Activated CD8-positive, alpha-beta memory T cell treated with anti-CD3 and anti-CD28 coated beads for 4 hours (primary cell): ENCODE results near the gene IDS.
"Not testable (repeated sequence)": the region's sequence is repeated elsewhere in the genome, so short reads cannot be mapped to it uniquely, and the experiment has no call there.

ENCODE experiments used
- DNase-seq, 2 donors: peaks; one replicate each; pipeline ENCODE4 v3.0.0-alpha.2; 2020; ENCODE audit warnings: low read depth in 2 of 2

Gene IDS

DNA sequence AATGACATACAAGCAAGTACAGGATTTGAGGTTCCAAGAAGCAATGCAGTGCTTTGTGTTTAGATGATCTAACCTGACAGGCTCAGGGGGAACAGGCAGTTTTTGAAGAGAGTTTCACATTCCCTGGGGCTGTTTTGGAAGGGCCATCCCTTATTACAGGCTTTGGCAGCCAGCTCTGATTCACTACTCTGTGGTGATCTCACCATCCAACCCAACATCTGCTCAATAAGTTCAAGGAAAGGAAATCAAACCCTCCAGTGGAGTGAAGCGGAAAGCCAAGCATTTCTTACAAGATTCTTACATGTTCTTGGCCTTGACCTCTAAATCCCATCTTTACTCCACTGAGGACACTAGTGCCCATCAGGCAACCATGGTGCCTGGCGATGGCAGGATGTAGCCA, 7.5 kb downstream of the IDS start:
- DNase-seq, result no peak

DNA sequence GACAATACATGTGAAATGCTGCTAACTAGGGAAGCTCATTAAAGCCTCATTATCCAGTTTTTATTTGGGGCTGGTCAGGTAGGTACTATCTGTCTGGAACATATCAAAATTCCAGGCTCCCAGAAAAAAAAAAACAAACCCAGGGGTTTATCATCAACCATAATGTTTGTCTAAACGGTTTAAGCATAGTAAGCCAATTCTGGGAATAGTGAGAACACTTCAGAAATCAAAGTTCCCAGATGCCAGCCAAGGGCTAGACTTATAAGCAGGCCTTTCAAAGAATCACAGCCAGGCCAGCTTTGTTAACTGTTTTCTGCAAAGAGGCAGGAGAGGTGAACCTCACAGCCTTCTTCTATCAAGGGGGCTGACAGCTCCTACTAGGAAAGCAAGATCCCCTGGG, 8.1 kb downstream of the IDS start:
- no peak for DNase-seq

DNA sequence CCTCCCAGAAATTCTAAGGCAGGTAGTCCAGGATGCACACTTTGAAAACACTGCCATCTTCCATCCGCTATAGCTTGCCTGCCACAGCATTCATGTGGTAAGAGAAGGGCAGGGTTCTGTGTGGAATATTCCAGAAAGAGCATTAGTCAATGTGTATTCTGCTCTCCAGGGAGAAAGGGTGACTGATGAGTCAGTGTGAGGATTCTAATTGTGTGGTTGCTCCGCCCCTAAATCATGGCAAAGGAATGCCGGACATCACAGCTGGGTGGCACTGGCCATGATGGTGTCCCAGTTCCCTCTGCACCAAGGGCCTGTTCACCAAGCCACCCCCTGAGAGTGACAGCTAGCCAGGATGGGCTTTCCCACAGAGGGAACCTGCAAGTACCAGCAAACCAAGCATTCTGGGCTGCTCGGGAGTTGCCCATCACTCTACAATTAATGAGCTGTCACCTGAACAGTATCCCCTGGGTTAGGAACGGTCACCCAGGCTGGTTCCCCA, 9.5 kb downstream of the IDS start:
- DNase-seq, result no peak

DNA sequence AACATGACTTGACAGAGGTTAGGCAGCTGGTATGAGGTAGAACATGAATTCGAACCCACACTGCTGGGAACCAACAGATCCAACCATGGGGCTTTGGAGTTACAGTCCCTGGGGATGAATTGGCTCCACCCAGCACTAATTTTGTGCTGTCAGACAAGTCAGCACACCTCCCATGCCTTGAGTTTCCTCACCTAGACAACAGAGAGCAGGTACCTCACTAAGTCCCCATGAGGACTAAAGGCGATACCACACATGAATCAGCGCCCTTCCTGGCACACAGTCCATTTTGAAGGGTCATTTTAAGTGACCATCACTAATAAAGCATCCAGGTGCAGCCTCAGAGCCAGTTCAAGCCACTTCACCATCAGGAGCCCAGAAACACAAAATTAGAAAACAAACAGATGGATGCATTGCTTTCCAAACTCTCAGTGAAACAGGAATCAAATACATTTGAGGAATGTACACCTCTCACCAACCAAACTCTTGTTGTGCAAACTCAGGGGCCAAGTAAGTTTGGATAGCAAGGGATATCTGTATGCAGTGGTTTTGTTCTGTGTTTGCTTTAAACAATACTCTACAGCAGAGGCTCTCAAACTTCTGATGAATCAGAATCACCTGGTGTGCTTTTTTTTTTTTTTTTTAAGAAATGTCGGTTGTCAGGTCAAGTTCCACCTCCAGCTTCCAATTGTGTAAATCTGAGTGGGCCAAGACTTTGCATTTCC, 10.1 kb downstream of the IDS start:
- DNase-seq, result no peak

DNA sequence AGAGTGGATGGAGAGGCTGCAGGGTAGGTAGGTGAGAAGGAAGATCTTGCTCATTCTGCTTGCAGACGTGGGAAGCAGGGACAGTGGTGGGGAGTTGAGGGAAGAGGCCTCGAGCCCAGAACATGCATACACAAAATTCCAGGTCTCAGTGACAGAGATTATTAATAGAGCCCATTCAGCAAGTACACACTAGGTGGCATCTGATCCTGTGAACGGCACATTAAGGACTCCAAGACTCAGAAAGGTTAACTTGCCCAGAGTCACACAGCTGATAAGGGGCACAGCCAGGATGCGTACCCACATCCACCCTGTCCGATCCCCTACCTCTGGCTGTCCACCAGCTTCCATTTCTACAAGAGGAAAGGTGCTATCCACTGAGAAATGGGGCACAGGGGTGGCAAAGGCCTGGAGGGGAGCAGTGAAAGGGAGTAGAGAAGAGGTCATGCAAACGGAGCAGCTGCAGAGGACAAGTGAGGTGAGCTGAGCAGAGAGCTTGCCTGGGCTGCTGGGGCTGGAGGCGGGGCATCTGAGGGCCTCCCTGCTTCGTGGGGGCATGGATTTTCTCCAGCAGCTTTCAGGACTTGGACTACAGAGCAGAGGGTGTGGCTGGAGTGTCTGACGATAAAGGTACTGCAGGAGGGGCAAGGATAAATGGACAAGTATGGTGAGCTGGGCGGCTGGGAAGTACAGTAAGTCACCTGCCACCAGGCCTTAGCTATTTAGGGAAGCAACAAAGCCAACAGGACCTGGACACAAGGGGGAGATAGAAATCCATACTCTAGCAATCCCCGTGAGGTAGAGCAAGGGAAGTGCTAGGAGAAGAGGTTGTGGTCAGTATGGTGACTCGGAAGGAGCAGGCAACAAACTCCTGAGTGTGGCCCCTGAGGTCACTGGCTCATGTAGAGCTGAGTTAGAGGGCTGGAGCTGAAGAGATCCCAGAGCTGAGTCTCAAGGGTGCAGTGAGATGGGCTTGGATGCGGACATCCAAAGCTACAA, 11.2 kb downstream of the IDS start:
- DNase-seq, result no peak

DNA sequence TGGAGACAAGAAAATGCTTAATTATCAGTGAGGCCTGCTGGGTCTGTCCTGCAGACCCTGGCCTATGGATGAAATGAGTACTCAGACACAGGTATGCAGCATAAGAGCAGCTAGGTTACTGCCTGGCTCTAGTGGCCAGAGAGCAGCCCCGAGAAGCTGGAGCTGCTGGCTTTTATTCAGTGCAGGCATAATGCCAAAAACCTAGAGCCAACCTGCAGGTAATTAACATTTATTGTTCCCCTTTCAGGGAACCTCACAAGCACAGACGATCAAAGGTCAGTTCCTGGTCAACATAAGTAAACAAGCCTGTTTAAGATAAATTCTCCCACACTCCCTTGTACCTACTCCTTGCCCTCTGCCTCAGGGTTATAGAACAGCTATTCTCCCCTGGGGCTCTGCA, 13.3 kb downstream of the IDS start:
- DNase-seq, result no peak

DNA sequence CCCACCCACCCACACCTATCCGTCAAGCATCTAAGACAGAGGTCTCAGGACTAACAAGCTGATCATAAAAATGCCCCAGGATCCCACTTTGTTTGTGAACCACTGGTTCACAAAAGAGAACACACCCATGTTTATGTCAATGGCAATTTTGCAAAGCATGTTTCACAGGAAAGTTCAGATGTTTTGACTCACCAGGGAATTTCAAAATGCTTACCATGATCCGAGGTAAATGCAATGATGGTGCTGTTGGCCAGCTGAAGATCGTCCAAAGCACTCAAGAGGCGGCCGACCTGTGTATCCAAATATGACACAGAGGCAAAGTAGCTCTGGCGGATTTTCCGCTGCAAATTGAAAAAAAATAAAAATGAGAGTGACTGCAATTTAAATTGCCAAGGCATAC, 15.0 kb downstream of the IDS start:
- DNase-seq, result no peak

DNA sequence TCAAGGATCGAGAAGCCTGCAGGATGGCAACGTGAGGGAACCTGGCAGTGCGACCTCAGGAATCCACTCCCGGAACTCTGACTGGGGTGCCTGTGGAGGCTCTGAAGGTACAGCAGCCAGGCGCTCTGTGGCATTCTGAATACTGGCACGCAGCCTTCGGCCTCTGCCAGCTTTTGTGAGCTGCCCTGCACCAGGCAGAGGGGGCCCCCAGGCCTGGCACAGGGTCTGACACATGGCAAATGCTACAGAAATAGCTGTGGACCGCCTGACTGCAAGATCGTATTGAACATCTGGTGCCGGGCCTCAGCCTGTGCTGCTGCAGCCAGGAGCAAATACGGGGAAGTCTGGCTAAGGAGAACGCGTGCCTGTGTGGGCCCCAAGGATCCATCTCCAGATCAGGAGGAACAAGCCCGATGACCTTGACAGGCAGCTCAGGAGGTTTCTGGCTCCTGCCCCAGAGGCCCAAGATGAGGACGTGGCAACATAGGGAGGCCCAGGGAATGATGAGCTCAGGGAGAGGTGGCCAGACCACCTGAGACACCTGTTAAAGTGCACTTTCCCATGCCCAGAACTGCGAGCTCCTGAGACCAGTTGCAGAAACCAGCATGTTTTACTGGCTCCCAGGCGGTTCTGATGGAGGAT, 16.6 kb downstream of the IDS start:
- DNase-seq, result not testable (repeated sequence)

DNA sequence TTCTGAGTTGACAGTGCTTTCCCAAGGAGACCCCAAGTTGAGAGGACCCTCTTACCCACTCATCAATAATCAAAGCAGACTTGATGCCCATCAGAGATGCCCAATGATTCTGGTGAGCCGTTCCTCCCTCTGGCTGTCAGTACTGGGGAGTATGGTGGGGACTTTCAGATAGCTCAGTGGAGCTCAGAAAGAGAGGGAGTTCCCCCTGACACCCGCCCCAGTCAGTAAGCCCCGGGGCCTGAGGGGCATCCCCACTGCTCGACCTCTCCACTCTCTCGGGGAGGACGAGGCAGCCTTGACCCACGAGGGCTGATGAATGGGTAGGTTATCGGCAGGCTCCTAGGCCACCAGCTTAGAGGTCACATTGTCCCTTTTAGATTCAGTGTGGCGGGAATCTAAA, 17.1 kb downstream of the IDS start:
- DNase-seq, result not testable (repeated sequence)

DNA sequence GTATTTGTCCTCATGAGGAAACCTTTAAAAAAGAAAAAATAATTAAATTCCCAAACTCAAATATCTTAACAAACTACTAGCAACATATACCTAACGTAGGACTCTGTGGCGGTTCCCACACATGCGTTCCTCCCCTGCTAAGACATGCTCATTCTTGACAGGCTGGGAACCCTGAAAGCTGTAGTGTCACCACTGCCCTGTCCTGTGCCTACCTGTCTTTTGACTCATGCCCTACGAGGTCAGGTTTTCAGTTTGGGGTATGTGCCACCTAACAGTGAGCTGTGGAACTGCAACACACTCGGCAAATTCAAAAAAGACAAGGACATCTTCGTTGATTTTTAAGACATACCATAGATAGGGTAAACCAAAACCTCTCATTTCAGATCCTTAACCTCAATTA, 17.8 kb downstream of the IDS start:
- DNase-seq, result no peak

DNA sequence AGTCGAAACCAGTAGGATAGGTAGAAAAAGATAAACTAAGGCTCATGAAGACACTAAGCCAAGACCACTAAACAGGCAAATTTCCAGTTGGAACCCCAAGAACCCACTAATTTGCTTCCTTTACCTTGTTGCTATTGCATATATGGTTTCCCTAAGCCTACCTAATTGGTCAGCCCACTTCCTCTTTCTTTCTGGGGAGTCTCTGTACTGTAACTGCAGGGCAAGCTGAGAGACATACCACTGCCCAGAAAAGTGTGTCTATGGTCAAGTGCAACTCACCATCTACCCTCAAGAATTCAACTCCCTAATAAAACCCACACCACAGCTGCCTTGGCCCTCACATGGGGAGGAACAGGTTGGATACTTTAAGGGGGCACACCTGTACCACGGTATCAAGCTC, 28.6 kb downstream of the IDS start:
- DNase-seq, result no peak

DNA sequence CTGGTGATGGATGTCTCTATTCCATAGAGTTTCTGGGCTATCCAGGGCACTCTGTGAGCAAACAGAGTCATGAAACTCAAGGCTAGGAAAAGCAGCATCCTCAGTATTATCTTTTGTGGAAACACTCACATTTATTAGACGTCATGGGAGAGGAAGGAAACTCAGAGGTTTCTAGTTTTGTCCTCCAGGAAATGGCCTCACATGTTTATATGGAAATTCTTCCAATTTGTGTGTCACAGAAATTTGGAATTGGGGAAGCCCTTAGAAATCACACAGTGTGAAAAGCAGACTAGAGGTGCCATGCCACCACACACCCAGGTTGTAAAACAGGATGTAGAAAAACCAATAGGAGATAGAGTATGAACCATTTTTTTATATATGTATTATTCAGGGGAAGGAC, 31.1 kb downstream of the IDS start:
- DNase-seq, result no peak

DNA sequence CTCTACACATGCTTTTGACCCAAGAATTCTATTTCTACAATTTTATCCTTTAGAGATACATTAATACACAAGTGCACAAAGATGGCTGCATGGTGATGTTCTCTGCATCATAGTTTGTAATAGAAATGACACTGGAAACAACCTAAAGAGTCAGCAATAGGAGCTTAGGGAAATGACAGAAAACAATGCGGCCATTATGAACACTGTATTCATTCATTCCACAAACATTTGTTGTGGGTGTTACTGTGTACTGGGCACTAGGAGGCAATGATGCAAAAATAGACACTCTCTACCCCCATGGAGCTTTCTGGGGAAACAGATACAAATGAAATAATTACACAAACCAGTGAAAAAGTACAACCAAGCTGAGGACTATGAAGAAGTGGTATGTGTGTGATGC, 32.0 kb downstream of the IDS start:
- no peak for DNase-seq

DNA sequence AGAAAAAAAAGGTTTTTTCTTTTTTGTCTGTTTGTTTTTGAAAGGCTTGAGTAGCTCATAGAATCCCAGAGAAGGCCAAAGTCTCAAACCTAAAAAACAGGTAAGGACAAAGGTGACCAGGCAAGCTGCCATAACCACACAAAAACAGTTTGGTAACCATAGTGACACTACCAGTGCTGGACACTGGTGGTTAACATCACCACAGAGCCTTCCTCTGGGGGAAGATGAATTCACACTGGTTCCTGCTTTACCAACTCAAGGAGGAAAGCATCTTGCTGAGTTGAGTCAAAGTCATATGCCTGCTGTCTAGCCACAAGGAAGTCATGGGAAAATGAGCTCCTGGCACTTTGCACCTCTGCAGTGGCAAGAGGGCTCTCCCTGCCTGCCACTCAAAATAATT, 32.5 kb downstream of the IDS start:
- DNase-seq, result no peak

DNA sequence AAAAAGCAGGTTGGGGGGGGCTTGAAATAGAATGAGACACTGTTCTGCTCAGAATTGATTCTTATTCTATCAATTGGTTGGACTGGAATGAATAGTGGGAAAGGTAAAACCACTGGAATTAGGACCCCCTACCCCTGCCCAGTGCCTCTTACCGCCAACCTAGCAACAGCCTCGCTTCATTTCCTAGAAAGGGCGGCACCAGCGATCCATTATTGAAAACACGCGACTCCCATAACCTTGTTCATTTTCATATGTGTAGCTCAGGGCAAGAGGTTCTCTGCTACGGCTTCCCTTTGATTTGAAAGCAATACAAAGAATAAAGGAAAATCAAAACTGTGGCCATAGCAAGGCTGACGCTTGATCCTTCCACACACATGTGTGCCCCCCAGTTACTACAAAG, 33.7 kb downstream of the IDS start:
- no peak for DNase-seq

DNA sequence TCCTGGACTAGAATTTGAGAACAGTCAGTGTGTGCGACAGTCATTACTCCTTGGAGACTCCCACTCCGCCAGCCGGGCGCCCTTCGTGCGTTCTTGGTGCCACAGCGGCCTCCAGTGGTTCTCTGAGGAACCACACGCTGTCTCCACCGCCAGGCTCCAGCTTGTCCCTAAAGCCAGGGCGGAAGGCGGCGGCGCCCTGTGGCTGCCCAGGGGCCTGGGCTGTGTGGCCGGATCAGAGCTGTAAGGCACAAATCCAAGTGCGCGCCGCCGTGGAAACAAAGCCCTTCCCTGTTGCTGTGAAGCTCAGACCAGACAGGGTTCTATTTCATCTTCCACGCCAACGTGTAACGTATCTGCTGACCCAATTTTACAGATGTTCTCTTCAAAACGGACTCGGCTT, 34.2 kb downstream of the IDS start:
- DNase-seq, result peak; percentile 4 to 6

DNA sequence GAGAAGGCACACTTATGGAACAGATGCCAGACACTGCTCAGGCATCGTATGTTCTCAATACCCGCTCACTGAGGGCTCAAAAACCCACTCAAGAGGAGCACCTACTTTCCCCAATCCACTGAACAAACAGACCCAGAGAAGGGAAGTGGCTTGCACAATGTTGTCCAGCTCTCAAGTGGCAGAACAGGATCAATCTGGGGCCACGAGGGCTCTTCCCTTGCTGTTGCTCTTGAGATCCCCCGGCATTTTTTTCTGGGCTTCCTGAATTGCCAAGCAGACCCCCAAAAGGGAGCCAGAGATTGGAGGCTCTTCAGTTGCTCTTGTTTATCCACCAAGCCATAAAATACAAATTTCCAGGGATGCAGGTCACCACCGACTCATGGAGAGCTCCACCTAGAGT, 35.7 kb downstream of the IDS start:
- DNase-seq, result no peak

DNA sequence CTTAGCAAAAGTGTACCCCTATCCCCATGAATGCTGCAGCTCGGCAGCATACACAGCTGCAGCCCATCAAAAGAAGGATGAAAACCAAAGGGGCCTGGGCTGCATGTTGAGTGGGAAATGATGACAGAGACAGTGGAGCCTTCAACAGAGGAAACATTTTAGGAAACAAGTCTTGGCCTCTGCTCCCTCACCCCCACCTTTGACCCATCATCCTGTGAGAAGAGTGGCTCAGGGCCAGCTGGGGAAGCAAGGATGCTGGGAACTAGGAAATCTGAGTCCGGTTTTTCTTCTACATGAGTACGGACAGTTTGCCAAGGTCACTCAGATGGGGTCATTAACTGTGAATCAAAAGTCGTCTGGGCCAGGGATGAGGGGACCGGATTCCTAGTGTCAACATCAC, 37.2 kb downstream of the IDS start:
- DNase-seq, result no peak

DNA sequence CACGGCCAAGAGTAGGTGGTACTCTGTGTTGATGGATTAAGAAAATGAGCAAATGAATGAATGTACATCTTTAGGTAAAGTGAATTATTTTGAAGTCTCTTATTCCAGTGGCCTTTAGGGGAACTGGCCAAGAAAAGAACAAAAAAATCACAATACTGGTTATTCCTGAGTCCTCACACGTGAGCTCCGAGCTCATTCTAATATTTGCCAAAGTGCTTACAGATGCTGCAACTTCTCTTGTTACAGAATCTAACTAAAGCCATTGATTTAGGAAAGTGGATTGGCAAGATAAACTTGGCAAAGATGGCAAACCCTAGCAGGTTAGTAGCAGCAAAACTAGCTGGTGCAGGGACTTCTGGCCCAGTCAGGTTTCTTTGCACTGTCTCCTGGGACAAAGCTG, 37.6 kb downstream of the IDS start:
- no peak for DNase-seq

DNA sequence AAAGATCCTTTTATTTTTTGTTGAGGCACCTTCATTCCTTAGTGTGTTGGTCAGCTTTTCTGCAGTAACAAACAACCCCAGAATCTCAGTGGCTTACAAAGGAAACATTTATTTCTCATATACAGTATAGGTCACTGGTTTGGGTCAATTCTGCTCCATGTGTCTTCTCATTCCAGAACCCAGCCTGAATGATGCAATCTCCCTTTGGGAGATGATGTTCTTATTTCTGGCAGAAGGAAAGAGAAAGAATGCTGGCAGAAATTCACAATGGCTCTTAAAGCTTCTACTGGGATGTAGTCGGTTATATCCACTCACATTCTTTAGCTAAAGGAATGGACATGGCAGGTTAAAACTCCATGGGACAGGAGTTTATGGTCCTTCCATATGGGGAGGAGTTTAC, 42.3 kb downstream of the IDS start:
- DNase-seq, result no peak

DNA sequence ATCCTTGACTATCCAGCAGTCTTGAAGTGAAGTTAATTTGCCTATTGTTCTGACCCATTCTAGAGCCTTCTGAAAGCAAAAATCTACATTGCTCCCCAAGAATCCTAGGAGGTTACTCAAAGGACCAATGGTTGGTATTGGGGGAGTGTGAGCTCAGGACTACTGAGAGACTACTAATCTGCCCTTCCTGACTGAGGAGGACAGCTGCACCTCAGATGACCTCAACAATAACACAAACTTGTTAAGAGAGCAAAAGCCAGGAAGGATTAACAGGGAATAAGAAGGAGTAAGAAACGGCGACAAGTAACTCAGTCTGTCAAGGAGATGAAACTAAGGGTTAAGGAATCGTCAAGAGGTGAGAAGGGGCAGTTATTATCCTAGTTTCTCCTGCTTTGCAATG, 43.4 kb downstream of the IDS start:
- no peak for DNase-seq

DNA sequence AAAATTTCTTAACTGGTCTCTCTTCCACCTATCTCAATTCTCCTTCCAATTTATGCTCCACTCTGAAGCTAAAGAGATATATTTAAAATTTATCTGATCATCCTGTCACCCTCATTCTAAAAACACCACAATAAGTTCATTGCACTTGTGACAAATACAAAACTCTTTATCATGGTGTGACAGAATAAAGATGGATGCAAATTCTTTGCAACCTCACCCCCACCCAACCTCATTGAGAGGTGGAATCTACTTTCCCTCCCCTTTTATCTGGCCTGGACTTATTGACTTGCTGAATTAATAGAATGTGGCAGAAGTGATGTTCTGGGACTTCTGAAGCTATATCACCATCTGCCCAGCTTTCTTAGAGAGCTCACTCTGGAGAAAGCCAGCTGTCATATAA, 46.5 kb downstream of the IDS start:
- DNase-seq, result no peak
